ENCODE data around the gene PNMA6F.

PNMA6F gene

GRCh38 chrX:153349952-153350351 is 28.4 kb upstream of the PNMA6F start:
- Histone ChIP-seq H3K27me3 (replicated peaks; ENCODE audit: control insufficient read depth, insufficient read depth, low read length) (no peaks in the 10 kb centered on the region), H3K36me3 (ENCODE audit: control insufficient read depth, insufficient read depth, low read length) (peaks cover 11% of the 10 kb centered on the region), H3K4me3 (replicated peaks; ENCODE audit: low read depth, low read length) (no peak overlapping the region)
- no peak for TF ChIP-seq CTCF (IDR thresholded peaks at IDR 0.05; ENCODE audit: insufficient read depth, low read length, poor library complexity, severe bottlenecking)
- DNase-seq (ENCODE audit: extremely low read depth, insufficient read length) = no peak

- Histone ChIP-seq H3K36me3 (ENCODE audit: control insufficient read depth, insufficient read depth, low read length) (peaks cover 16% of the 10 kb centered on the region), H3K27me3 (replicated peaks; ENCODE audit: control insufficient read depth, insufficient read depth, low read length) (no peaks in the 10 kb centered on the region), H3K4me3 (replicated peaks; ENCODE audit: low read depth, low read length) (no peak overlapping the region)
- DNase-seq (ENCODE audit: extremely low read depth, insufficient read length) = no peak
- TF ChIP-seq CTCF (IDR thresholded peaks at IDR 0.05; ENCODE audit: insufficient read depth, low read length, poor library complexity, severe bottlenecking) = no peak
Observed at GRCh38 chrX:153348421-153348820, 26.9 kb upstream of the PNMA6F start.

- peaks cover 16% of the 10 kb centered on the region for H3K36me3 ChIP-seq (ENCODE audit: control insufficient read depth, insufficient read depth, low read length)
- no peak overlapping the region for H3K4me3 ChIP-seq (replicated peaks; ENCODE audit: low read depth, low read length)
- TF ChIP-seq CTCF (IDR thresholded peaks at IDR 0.05; ENCODE audit: insufficient read depth, low read length, poor library complexity, severe bottlenecking) = no peak
- H3K27me3 ChIP-seq (replicated peaks; ENCODE audit: control insufficient read depth, insufficient read depth, low read length) = no peaks in the 10 kb centered on the region
- no peak for DNase-seq (ENCODE audit: extremely low read depth, insufficient read length)
Observed at GRCh38 chrX:153347530-153347929, 26.0 kb upstream of the PNMA6F start.

- H3K4me3 ChIP-seq (replicated peaks; ENCODE audit: low read depth, low read length) = no peak overlapping the region
- H3K36me3 ChIP-seq (ENCODE audit: control insufficient read depth, insufficient read depth, low read length) = peaks cover 10% of the 10 kb centered on the region
- no peak for TF ChIP-seq CTCF (IDR thresholded peaks at IDR 0.05; ENCODE audit: insufficient read depth, low read length, poor library complexity, severe bottlenecking)
- no peak for DNase-seq (ENCODE audit: extremely low read depth, insufficient read length)
- no peaks in the 10 kb centered on the region for H3K27me3 ChIP-seq (replicated peaks; ENCODE audit: control insufficient read depth, insufficient read depth, low read length)
Observed at GRCh38 chrX:153343674-153344073, 22.1 kb upstream of the PNMA6F start.

GRCh38 chrX:153342762-153343558 is 21.4 kb upstream of the PNMA6F start:
- DNase-seq (ENCODE audit: extremely low read depth, insufficient read length) = no peak
- peaks cover 10% of the 10 kb centered on the region for H3K36me3 ChIP-seq (ENCODE audit: control insufficient read depth, insufficient read depth, low read length)
- no peaks in the 10 kb centered on the region for H3K27me3 ChIP-seq (replicated peaks; ENCODE audit: control insufficient read depth, insufficient read depth, low read length)
- TF ChIP-seq CTCF (IDR thresholded peaks at IDR 0.05; ENCODE audit: insufficient read depth, low read length, poor library complexity, severe bottlenecking) = no peak
- no peak overlapping the region for H3K4me3 ChIP-seq (replicated peaks; ENCODE audit: low read depth, low read length)
